Peyer's patch (tissue), 4 donors: Measurements from ENCODE around the gene SLC47A1. TPM values are rescaled to one million over a fixed set of nuclear protein-coding genes. Genes with fewer than 3 reads are reported as not detected.
A peak's percentile ranks its signal among the peaks of the same experiment; 100 is the strongest.

Source experiments
- DNase-seq, 3 donors: peaks; one replicate each; pipeline ENCODE4 v3.0.0-alpha.2; 2017 to 2019
- H3K27ac ChIP-seq, 4 donors: fragments of 200-600 bp; sonication (generic); one replicate each; pipeline ENCODE4 v1.5.1; 2016 to 2019
- H3K27me3 ChIP-seq, 2 donors: fragments of 200-600 bp; sonication (generic); one replicate each; pipeline ENCODE4 v1.5.1; 2019
- H3K36me3 ChIP-seq, 3 donors: fragments of 200-600 bp; sonication (generic); one replicate each; pipeline ENCODE4 v1.5.1; 2016 to 2019
- H3K4me1 ChIP-seq, 4 donors: fragments of 200-600 bp; sonication (generic); one replicate each; pipeline ENCODE4 v1.5.1; 2016 to 2019
- H3K4me3 ChIP-seq, 4 donors: fragments of 200-600 bp; sonication (generic); 1 replicate in 3 of 4; 2 replicates in 1 of 4; pipeline ENCODE4 v1.5.1; 2016 to 2019; ENCODE audit warnings: mild to moderate bottlenecking in 1 of 4
- H3K9me3 ChIP-seq, 4 donors: fragments of 200-600 bp; sonication (generic); one replicate each; pipeline ENCODE4 v1.5.1; 2016 to 2019; ENCODE audit warnings: mild to moderate bottlenecking in 1 of 4
- POLR2A ChIP-seq, 2 donors: fragments of 450-650 bp; IDR thresholded peaks; one replicate each; pipeline ENCODE4 v1.5.1; 2017; ENCODE audit warnings: antibody characterized with exemption in 2 of 2, mild to moderate bottlenecking in 2 of 2, moderate library complexity in 2 of 2
- total RNA-seq, 4 donors: library from RNA; depleted of rRNA; stranded (reverse); fragments of >200 nt; gene quantifications; one replicate each; pipeline ENCODE4 v1.1.0, GENCODE V29; 2016
- TF ChIP-seq, protein P1 (sequence below), 6 experiments: fragments of 450-650 bp in 4 of 6; fragments of 200-600 bp in 2 of 6; sonication (generic) in 1 of 6; IDR thresholded peaks; one replicate each; pipeline ENCODE4 v1.5.1; 2017 to 2019; ENCODE audit warnings: antibody characterized with exemption in 6 of 6, mild to moderate bottlenecking in 3 of 6, moderate library complexity in 1 of 6

The SLC47A1 gene
- total RNA-seq, 4 donors from 2014 or later, result 1.2 to 3.8 TPM; not detected in 2

DNA sequence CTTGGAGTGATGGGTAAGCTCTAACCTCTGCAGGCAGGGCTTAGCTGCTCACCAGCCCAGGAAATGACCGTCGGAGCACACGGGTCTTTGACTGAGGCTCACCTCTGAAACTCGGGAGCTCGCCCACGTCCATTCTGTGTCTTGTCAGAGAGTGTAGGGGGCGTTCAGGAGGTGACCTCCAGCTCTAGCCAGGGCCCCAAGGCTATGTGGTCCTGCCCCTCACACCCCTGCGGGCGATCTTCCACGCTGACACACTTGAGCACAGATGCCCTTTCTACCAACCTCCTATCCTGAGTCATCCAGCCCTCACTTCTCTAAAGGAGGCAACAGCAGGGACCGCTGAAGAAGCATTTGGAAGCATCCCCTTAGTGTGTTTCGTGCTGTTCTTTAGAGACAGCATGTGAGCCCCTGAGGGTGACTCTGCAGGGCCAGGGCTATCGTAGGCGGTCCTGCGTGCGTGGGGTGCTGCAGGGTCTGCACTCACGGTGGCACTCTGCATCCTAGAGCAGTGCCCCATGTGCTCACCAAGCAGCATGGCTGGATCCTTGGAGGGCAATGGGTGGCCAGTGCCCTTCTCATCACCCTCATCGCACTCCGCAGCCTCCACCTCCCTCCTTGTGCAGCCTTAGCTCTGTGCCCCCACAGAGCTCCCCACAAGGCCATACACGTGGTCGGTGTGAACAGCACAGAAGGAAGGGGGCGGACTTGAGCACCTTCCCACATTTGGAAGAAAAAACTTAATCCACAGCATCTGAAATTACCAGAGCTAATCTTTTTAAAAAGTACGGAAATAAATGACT lies 33.8 kb downstream of the SLC47A1 start:
- DNase-seq, result no peak
- Histone ChIP-seq H3K27ac (no peak overlapping the region), H3K4me3 (no peak overlapping the region), H3K4me1 (peaks cover 0 to 5% (median 0%) of the 10 kb centered on the region in 4 donors), H3K36me3 (no peaks in the 10 kb centered on the region), H3K27me3 (no peaks in the 10 kb centered on the region), H3K9me3 (no peaks in the 10 kb centered on the region)
- TF ChIP-seq, protein P1, sequence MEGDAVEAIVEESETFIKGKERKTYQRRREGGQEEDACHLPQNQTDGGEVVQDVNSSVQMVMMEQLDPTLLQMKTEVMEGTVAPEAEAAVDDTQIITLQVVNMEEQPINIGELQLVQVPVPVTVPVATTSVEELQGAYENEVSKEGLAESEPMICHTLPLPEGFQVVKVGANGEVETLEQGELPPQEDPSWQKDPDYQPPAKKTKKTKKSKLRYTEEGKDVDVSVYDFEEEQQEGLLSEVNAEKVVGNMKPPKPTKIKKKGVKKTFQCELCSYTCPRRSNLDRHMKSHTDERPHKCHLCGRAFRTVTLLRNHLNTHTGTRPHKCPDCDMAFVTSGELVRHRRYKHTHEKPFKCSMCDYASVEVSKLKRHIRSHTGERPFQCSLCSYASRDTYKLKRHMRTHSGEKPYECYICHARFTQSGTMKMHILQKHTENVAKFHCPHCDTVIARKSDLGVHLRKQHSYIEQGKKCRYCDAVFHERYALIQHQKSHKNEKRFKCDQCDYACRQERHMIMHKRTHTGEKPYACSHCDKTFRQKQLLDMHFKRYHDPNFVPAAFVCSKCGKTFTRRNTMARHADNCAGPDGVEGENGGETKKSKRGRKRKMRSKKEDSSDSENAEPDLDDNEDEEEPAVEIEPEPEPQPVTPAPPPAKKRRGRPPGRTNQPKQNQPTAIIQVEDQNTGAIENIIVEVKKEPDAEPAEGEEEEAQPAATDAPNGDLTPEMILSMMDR (IDR thresholded peaks at IDR 0.05), result no peak
- no peak for TF ChIP-seq POLR2A (IDR thresholded peaks at IDR 0.05)

DNA sequence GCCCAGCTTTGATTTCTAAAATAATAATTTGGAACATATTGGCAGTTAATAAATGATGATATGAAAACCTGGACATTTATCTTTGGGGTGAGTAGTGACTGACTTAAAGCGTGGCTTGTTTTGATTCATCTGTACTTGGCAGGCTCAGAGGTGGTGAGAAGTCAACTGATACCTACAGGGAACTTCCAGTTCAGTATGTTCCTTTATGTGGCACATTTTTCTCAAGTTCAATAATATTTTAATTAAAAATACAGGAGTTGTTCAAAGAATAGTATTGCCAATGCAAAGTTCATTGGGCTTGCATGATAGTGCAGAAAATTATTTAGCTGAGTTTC lies 34.3 kb downstream of the SLC47A1 start:
- Histone ChIP-seq H3K27ac (no peak overlapping the region), H3K36me3 (no peaks in the 10 kb centered on the region), H3K27me3 (no peaks in the 10 kb centered on the region), H3K9me3 (no peaks in the 10 kb centered on the region), H3K4me3 (no peak overlapping the region), H3K4me1 (peaks cover 0 to 5% (median 0%) of the 10 kb centered on the region in 4 donors)
- DNase-seq, result no peak
- TF ChIP-seq, protein P1 (IDR thresholded peaks at IDR 0.05), result no peak
- no peak for TF ChIP-seq POLR2A (IDR thresholded peaks at IDR 0.05)

DNA sequence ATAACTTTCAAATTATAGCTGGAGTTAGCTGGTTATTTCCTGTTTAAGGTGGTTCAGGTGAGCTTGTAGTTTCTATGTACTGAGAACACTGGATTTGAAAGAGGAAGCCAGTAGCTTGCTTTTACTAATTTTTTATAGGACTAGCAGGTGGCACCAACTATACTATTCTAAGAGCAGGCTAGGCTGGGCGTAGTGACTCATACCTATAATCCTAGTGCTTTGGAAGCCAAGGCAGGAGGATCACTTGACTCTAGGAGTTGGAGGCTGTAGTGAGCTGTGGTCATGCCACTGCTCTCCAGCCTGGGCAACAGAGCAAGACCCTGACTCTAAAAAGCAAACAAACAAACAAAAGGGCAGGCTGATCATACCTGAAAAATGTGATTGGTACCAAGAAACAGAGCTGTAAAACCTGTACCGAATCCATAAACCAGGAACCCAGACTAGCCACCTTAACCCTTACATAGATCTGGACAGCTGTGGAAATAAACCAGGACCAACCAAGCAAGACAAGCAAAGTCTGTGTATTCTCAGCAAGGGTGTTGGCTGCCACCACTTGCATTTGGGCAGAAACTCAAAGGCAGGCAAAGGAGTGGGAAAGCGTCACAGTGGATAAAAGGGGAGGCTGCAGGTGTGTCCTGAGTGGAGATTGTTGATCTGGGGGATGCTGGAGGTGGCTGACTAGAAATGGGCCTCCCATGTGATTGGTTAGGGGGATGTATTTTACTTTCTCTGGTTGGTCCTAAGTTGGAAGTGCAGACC lies 36.3 kb downstream of the SLC47A1 start:
- no peaks in the 10 kb centered on the region for H3K36me3 ChIP-seq
- peak overlapping the region in 3 of 4 donors; percentile 5 to 49 (median 32) for H3K27ac ChIP-seq
- DNase-seq, result no peak
- H3K4me1 ChIP-seq, result peaks cover 0 to 5% (median 0%) of the 10 kb centered on the region in 4 donors
- no peaks in the 10 kb centered on the region for H3K27me3 ChIP-seq
- H3K4me3 ChIP-seq, result no peak overlapping the region
- no peak for TF ChIP-seq POLR2A (IDR thresholded peaks at IDR 0.05)
- TF ChIP-seq, protein P1 (IDR thresholded peaks at IDR 0.05), result no peak
- no peaks in the 10 kb centered on the region for H3K9me3 ChIP-seq

DNA sequence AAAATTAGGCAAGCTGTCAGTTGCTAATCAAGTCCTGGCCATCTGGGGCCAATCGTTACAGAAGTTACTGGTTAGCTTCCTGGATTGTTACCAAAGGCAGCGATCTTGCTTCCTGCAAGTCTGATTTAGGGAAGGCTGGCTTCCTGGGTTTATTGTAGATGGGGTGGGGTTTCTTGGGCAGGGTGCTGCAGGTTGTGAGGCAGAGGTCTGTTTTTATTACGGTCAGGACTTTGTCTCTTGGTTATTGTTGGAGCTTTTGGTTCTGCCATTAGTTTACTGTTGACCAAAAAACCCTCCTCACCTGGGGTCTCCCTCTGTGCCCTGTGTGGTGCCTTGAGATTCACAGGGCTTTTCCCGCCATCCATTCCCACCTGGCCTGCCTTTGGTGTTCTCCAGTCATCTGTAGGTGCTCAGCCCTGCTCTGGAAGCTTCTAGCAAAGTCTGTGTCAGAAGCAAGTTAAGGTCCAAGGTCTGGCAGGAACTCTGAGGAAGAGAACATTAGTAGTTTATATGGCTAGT lies 36.9 kb downstream of the SLC47A1 start:
- H3K27me3 ChIP-seq, result no peaks in the 10 kb centered on the region
- no peak overlapping the region for H3K4me3 ChIP-seq
- peak overlapping the region in 1 of 4 donors; percentile 32 for H3K27ac ChIP-seq
- DNase-seq, result peak in 1 of 3 donors; percentile 58
- peaks cover 0 to 5% (median 0%) of the 10 kb centered on the region in 4 donors for H3K4me1 ChIP-seq
- H3K36me3 ChIP-seq, result no peaks in the 10 kb centered on the region
- H3K9me3 ChIP-seq, result no peaks in the 10 kb centered on the region
- no peak for TF ChIP-seq POLR2A (IDR thresholded peaks at IDR 0.05)
- TF ChIP-seq, protein P1 (IDR thresholded peaks at IDR 0.05), result no peak

DNA sequence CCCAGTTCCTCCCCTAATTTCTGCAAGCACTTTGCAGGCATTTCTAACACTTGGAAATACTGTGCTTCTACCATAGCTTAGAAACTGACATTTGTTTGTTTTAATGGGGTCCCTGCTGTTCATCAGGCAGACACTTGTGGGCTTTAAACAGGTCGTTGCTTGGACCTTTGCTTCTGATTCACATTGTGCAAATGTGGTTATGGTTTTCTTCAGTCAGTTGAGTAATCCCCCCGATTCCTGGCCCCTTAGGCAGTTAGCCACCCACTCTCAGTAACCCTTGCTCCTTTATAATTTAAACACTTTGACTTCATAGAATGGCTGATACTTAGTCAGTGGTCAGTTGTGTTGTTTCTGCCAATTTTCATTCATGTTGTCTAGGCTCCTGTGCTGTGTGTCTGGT lies 39.4 kb downstream of the SLC47A1 start:
- no peak for DNase-seq
- Histone ChIP-seq H3K4me3 (no peak overlapping the region), H3K4me1 (peaks cover 0 to 5% (median 0%) of the 10 kb centered on the region in 4 donors)

More for the DNA sequence above, 39.4 kb downstream of the SLC47A1 start:
- H3K9me3 ChIP-seq, result no peaks in the 10 kb centered on the region
- no peaks in the 10 kb centered on the region for H3K36me3 ChIP-seq
- no peaks in the 10 kb centered on the region for H3K27me3 ChIP-seq
- H3K27ac ChIP-seq, result no peak overlapping the region
- TF ChIP-seq, protein P1 (IDR thresholded peaks at IDR 0.05), result no peak
- TF ChIP-seq POLR2A (IDR thresholded peaks at IDR 0.05), result no peak
